WTC11 (cell line): ENCODE results near the gene PGAP2. TPM values are rescaled to one million over a fixed set of nuclear protein-coding genes. Genes with fewer than 3 reads are reported as not detected.

ENCODE experiments used
- ATAC-seq: fragments of 200-7000 bp; cut with Tn5 transposase; 2 replicates; pipeline ENCODE4 v1.10.0; 2021; ENCODE audit warnings: mild to moderate bottlenecking, moderate library complexity
- CTCF ChIA-PET: fragments of 300-600 bp; sonication (Branson Sonifier 250); formaldehyde crosslinking; loops from one replicate; lab custom pipeline; 2021; ENCODE audit warnings: antibody characterized with exemption; lab: Charles Lee
- POLR2A ChIA-PET: fragments of 350-600 bp; sonication (Branson Sonifier 250); formaldehyde crosslinking; loops from one replicate; lab custom pipeline; 2021; ENCODE audit warnings: antibody characterized with exemption; lab: Charles Lee
- DNase-seq: peaks from one replicate; pipeline ENCODE4 v3.0.0; 2021; ENCODE audit warnings: low spot score
- H3K27ac Mint-ChIP-seq: 2 replicates; pipeline ENCODE4 v1.8.0; 2021; ENCODE audit warnings: mixed read lengths
- H3K27me3 Mint-ChIP-seq: 2 replicates; pipeline ENCODE4 v1.8.0; 2021; ENCODE audit warnings: low read depth, mild to moderate bottlenecking, moderate library complexity, mixed read lengths
- H3K36me3 Mint-ChIP-seq: 2 replicates; pipeline ENCODE4 v1.8.0; 2021; ENCODE audit warnings: mixed read lengths
- H3K4me1 Mint-ChIP-seq: 2 replicates; pipeline ENCODE4 v1.8.0; 2022; ENCODE audit warnings: mixed read lengths
- H3K4me3 Mint-ChIP-seq: 2 replicates; pipeline ENCODE4 v1.8.0; 2021; ENCODE audit warnings: mild to moderate bottlenecking, moderate library complexity, mixed read lengths
- H3K9me3 Mint-ChIP-seq: 2 replicates; pipeline ENCODE4 v1.8.0; 2021; ENCODE audit warnings: mixed read lengths
- CREB1 ChIP-seq: sonication (generic); formaldehyde crosslinking; IDR thresholded peaks from 2 replicates; pipeline ENCODE4 v1.8.0; 2023; ENCODE audit warnings: mild to moderate bottlenecking, missing genetic modification reagents
- CTCF ChIP-seq: fragments of 200-600 bp; IDR thresholded peaks from 2 replicates; pipeline ENCODE4 v1.8.0; 2022; ENCODE audit warnings: antibody characterized with exemption
- E2F1 ChIP-seq: sonication (generic); formaldehyde crosslinking; IDR thresholded peaks from 2 replicates; pipeline ENCODE4 v1.8.0; 2022; ENCODE audit warnings: mild to moderate bottlenecking, missing genetic modification reagents
- E2F4 ChIP-seq: sonication (generic); formaldehyde crosslinking; IDR thresholded peaks from 2 replicates; pipeline ENCODE4 v1.8.1; 2022; ENCODE audit warnings: low read depth, mild to moderate bottlenecking, moderate library complexity, missing genetic modification reagents, borderline replicate concordance
- ESRRA ChIP-seq: sonication (generic); formaldehyde crosslinking; IDR thresholded peaks from 2 replicates; pipeline ENCODE4 v1.8.1; 2022; ENCODE audit warnings: mild to moderate bottlenecking, missing genetic modification reagents, borderline replicate concordance
- FOXK1 ChIP-seq: sonication (generic); formaldehyde crosslinking; IDR thresholded peaks from 2 replicates; pipeline ENCODE4 v1.8.0; 2022; ENCODE audit warnings: mild to moderate bottlenecking, moderate library complexity, missing genetic modification reagents
- GTF2I ChIP-seq: fragments of 250-450 bp; sonication (Bioruptor Pico); conservative IDR thresholded peaks from 2 replicates; pipeline ENCODE4 v1.4.0; 2021; ENCODE audit warnings: mild to moderate bottlenecking
- IRF2 ChIP-seq: sonication (generic); formaldehyde crosslinking; IDR thresholded peaks from 2 replicates; pipeline ENCODE4 v1.8.0; 2022; ENCODE audit warnings: low read depth, missing genetic modification reagents, borderline replicate concordance
- JAZF1 ChIP-seq: fragments of 250-450 bp; sonication (Bioruptor Pico); IDR thresholded peaks from 2 replicates; pipeline ENCODE4 v1.9.0; 2021; ENCODE audit warnings: moderate library complexity, mild to moderate bottlenecking, inconsistent platforms
- KAT7 ChIP-seq: sonication (generic); formaldehyde crosslinking; IDR thresholded peaks from 2 replicates; pipeline ENCODE4 v1.8.1; 2023; ENCODE audit warnings: missing genetic modification reagents, mild to moderate bottlenecking, borderline replicate concordance
- NFATC4 ChIP-seq: fragments of 250-450 bp; sonication (Bioruptor Pico); IDR thresholded peaks from 2 replicates; pipeline ENCODE4 v1.9.0; 2021; ENCODE audit warnings: mild to moderate bottlenecking
- NR2C2 ChIP-seq: sonication (generic); formaldehyde crosslinking; IDR thresholded peaks from 2 replicates; pipeline ENCODE4 v1.8.0; 2022; ENCODE audit warnings: mild to moderate bottlenecking, missing genetic modification reagents
- NR3C1 ChIP-seq: sonication (generic); formaldehyde crosslinking; conservative IDR thresholded peaks from 2 replicates; pipeline ENCODE4 v1.8.1; 2023; ENCODE audit warnings: low read depth, mild to moderate bottlenecking, missing genetic modification reagents
- PREB ChIP-seq: sonication (generic); formaldehyde crosslinking; IDR thresholded peaks from 2 replicates; pipeline ENCODE4 v1.8.1; 2022; ENCODE audit warnings: mild to moderate bottlenecking, missing genetic modification reagents, moderate library complexity, borderline replicate concordance
- RORB ChIP-seq: fragments of 250-450 bp; sonication (Bioruptor Pico); IDR thresholded peaks from 2 replicates; pipeline ENCODE4 v1.9.0; 2021; ENCODE audit warnings: mild to moderate bottlenecking
- SMAD3 ChIP-seq: sonication (generic); formaldehyde crosslinking; IDR thresholded peaks from 2 replicates; pipeline ENCODE4 v1.8.0; 2022; ENCODE audit warnings: missing genetic modification reagents, mild to moderate bottlenecking, borderline replicate concordance
- TEAD1 ChIP-seq: sonication (generic); formaldehyde crosslinking; IDR thresholded peaks from 2 replicates; pipeline ENCODE4 v1.8.0; 2022; ENCODE audit warnings: mild to moderate bottlenecking, missing genetic modification reagents
- TEAD4 ChIP-seq: sonication (generic); formaldehyde crosslinking; IDR thresholded peaks from 2 replicates; pipeline ENCODE4 v1.8.0; 2022; ENCODE audit warnings: mild to moderate bottlenecking, missing genetic modification reagents
- USF2 ChIP-seq: sonication (generic); formaldehyde crosslinking; IDR thresholded peaks from 2 replicates; pipeline ENCODE4 v1.8.1; 2023; ENCODE audit warnings: mild to moderate bottlenecking, missing genetic modification reagents, moderate library complexity
- ZNF219 ChIP-seq: sonication (generic); formaldehyde crosslinking; IDR thresholded peaks from 2 replicates; pipeline ENCODE4 v1.8.0; 2023; ENCODE audit warnings: missing genetic modification reagents, mild to moderate bottlenecking, borderline replicate concordance
- ZNF416 ChIP-seq: fragments of 250-450 bp; sonication (Bioruptor Pico); IDR thresholded peaks from 2 replicates; pipeline ENCODE4 v1.9.0; 2021; ENCODE audit warnings: mild to moderate bottlenecking, inconsistent platforms
- ZNF532 ChIP-seq: fragments of 250-450 bp; sonication (Bioruptor Pico); IDR thresholded peaks from 2 replicates; pipeline ENCODE4 v1.9.0; 2021; ENCODE audit warnings: mild to moderate bottlenecking, borderline replicate concordance
- ZSCAN18 ChIP-seq: fragments of 250-450 bp; sonication (Bioruptor Pico); IDR thresholded peaks from 2 replicates; pipeline ENCODE4 v2.1.2; 2022; ENCODE audit warnings: mild to moderate bottlenecking, moderate library complexity
- total RNA-seq: library from RNA; stranded (reverse); gene quantifications from 3 replicates; pipeline ENCODE4 v1.2.3, GENCODE V29; 2021

PGAP2 gene
- total RNA-seq, 1 experiment from 2014 or later, result 43.0 TPM

- TF ChIP-seq ZNF532, result no peak
- TF ChIP-seq NR2C2 (CRISPR knock-in tag), result no peak
- TF ChIP-seq GTF2I (CRISPR knock-in tag), result no peak
- no peak for TF ChIP-seq KAT7 (CRISPR knock-in tag)
- TF ChIP-seq RORB (CRISPR knock-in tag), result no peak
- no peak for TF ChIP-seq NFATC4 (CRISPR knock-in tag)
- TF ChIP-seq CREB1 (CRISPR knock-in tag), result no peak
- TF ChIP-seq PREB (CRISPR knock-in tag), result no peak
- TF ChIP-seq JAZF1 (CRISPR knock-in tag), result no peak
Measured at GRCh38 chr11:3799143-3799542, 9.2 kb upstream of the PGAP2 start (continued).

- H3K9me3 Mint-ChIP-seq, result no peaks in the 10 kb centered on the region
- no peak for DNase-seq
Measured at GRCh38 chr11:3799873-3800272, 8.5 kb upstream of the PGAP2 start.

GRCh38 chr11:3802011-3802790 lies 6.2 kb upstream of the PGAP2 start:
- H3K4me3 Mint-ChIP-seq, result no peak overlapping the region
- H3K4me1 Mint-ChIP-seq, result peaks cover 4% of the 10 kb centered on the region
- no peak for DNase-seq
- ChIA-PET CTCF (interaction anchor here (1.2 kb wide), 1 partner anchor 53 kb away, joined by 3 read pairs; the partner anchor contains the start of gene STIM1), POLR2A (no interaction called here)
- no peaks in the 10 kb centered on the region for H3K9me3 Mint-ChIP-seq
- no peak overlapping the region for H3K27ac Mint-ChIP-seq
- no peaks in the 10 kb centered on the region for H3K36me3 Mint-ChIP-seq
- ATAC-seq, result no peak
- no peaks in the 10 kb centered on the region for H3K27me3 Mint-ChIP-seq
- TF ChIP-seq CTCF (no peak), SMAD3 (no peak), E2F1 (CRISPR knock-in tag) (no peak), ZSCAN18 (CRISPR knock-in tag) (no peak), USF2 (CRISPR knock-in tag) (no peak), IRF2 (CRISPR knock-in tag) (no peak), ZNF416 (no peak), TEAD4 (CRISPR knock-in tag) (no peak), KAT7 (CRISPR knock-in tag) (no peak), TEAD1 (CRISPR knock-in tag) (no peak), E2F4 (CRISPR knock-in tag) (no peak), NR3C1 (CRISPR knock-in tag) (no peak)

More at GRCh38 chr11:3799873-3800272, 8.5 kb upstream of the PGAP2 start:
- no peak overlapping the region for H3K27ac Mint-ChIP-seq
- CTCF ChIA-PET, result interaction anchor here (4.7 kb wide), 1 partner anchor 8 kb away, joined by 52 read pairs; the partner anchor contains the start of gene PGAP2
- no peak overlapping the region for H3K4me3 Mint-ChIP-seq
- peaks cover 4% of the 10 kb centered on the region; the same call in 1 of the 2 replicates for H3K36me3 Mint-ChIP-seq
- H3K27me3 Mint-ChIP-seq, result no peaks in the 10 kb centered on the region
- no peak for TF ChIP-seq GTF2I (CRISPR knock-in tag)
- TF ChIP-seq ESRRA (CRISPR knock-in tag), result no peak
- TF ChIP-seq ZNF219 (CRISPR knock-in tag), result no peak
- TF ChIP-seq FOXK1 (CRISPR knock-in tag), result no peak
- peaks cover 17% of the 10 kb centered on the region for H3K4me1 Mint-ChIP-seq
- POLR2A ChIA-PET, result no interaction called here
- ATAC-seq, result no peak
